ENCODE measurements around the gene SH3BGRL3. TPM values are rescaled to one million over a fixed set of nuclear protein-coding genes. Genes with fewer than 3 reads are reported as not detected.

Gene SH3BGRL3
- total RNA-seq, 1 donor from 2014 or later: 324 TPM

DNA sequence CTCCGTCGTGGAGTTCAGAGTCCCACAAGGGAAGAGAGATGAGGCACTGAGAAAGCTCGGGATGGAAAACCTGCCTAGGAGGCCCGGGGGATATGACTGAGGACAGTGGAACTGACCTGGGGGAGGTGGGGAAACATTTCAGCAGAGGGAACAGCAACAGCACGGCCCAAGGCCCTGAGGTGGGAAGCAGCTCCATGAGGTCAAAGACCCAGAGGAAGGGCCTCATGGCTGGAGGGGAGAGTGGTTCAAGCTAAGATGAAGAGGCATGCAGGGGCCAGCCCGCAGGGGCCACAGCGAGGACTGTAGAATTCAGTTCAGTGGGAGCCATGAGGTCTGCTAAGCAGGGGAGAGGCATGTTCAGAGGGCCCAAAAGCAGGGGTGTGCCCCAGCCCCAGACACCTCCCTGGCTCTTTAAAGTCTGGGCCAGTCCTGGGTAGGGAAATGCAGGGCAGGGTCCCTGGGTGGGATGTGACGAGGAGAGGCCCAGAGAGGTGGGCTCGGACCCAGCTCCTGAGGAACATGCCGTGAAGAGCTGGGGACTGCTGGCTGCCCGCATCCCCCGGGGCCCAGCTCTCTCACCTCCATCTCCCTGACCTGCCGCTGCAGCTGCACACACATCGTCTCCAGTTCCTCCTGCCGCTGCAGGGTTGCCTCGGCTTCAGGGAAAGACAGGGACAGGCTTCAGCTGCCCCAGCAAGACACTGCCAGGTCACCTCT lies 16.6 kb downstream of the SH3BGRL3 start:
- Histone ChIP-seq H3K9me3 (ENCODE audit: insufficient read depth, low read depth, low read length) (no peaks in the 10 kb centered on the region), H3K79me2 (ENCODE audit: insufficient read depth, low read length) (no peaks in the 10 kb centered on the region), H3K4me2 (ENCODE audit: low read length) (no peak overlapping the region), H3K4me1 (ENCODE audit: insufficient read depth, low read length) (peaks cover 7% of the 10 kb centered on the region), H3K36me3 (ENCODE audit: insufficient read depth, low read length) (no peaks in the 10 kb centered on the region), H2AFZ (ENCODE audit: low read depth, low read length) (no peak overlapping the region), H3K27ac (ENCODE audit: low read depth, low read length) (no peak overlapping the region), H3K4me3 (ENCODE audit: insufficient read depth, low read depth, low read length) (no peak overlapping the region), H3K27me3 (ENCODE audit: insufficient read depth, low read length) (no peaks in the 10 kb centered on the region), H4K20me1 (ENCODE audit: insufficient read depth, low read length) (no peaks in the 10 kb centered on the region), H3K9ac (ENCODE audit: low read length) (no peak overlapping the region)
- FAIRE-seq (no peak), DNase-seq (ENCODE audit: low read depth) (no peak)
- Mint-ChIP-seq H3K27me3 (ENCODE audit: low read depth, unreplicated experiment) (no peaks in the 10 kb centered on the region), H3K4me3 (ENCODE audit: unreplicated experiment) (no peak overlapping the region), H3K4me1 (ENCODE audit: low read depth, unreplicated experiment) (peaks cover 6% of the 10 kb centered on the region), H3K27ac (ENCODE audit: unreplicated experiment) (no peak overlapping the region), H3K9me3 (ENCODE audit: unreplicated experiment) (no peaks in the 10 kb centered on the region), H3K36me3 (ENCODE audit: low read depth, unreplicated experiment) (peaks cover 13% of the 10 kb centered on the region)
- TF ChIP-seq, protein P1, sequence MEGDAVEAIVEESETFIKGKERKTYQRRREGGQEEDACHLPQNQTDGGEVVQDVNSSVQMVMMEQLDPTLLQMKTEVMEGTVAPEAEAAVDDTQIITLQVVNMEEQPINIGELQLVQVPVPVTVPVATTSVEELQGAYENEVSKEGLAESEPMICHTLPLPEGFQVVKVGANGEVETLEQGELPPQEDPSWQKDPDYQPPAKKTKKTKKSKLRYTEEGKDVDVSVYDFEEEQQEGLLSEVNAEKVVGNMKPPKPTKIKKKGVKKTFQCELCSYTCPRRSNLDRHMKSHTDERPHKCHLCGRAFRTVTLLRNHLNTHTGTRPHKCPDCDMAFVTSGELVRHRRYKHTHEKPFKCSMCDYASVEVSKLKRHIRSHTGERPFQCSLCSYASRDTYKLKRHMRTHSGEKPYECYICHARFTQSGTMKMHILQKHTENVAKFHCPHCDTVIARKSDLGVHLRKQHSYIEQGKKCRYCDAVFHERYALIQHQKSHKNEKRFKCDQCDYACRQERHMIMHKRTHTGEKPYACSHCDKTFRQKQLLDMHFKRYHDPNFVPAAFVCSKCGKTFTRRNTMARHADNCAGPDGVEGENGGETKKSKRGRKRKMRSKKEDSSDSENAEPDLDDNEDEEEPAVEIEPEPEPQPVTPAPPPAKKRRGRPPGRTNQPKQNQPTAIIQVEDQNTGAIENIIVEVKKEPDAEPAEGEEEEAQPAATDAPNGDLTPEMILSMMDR (IDR thresholded peaks at IDR 0.05; ENCODE audit: insufficient read depth, low read depth, low read length): no peak
- TF ChIP-seq EZH2 (IDR thresholded peaks at IDR 0.05; ENCODE audit: insufficient read depth, low read length): no peak

DNA sequence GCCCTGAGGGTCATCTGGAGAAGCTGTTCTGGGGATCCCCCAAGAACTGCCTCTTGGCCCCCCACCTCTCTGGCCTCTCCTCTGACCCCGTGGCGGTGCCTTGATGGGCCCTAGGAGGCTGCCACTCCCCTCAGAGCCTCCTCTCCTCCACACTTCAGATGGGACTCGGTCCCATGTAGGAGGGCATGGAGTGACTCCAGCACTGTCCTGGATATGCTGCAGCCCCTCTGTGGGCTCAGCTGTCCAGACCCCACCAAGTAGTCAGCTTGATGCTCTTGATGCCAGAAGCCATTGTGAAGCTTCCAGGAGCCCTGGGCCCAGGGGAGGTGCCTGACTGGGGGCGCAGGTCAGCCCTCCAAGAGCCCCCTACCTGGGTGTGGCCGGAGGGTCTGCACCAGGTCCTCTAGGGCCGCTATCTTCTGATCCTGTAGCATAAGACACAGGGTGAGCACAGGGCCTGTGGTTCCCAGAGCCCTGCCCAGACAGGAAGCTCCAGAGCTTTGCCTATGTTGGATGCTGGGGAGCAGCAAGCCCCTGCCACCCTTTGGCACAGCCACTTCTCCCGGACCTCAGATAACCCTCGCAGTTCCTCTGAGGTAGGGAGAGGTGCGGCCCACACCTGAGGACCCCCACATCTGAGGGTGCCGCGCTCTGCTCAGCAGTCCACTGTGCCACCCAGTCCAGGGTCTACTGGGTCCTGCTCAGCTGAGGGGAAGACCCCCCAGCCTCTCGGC lies 17.3 kb downstream of the SH3BGRL3 start:
- no peak overlapping the region for H3K27ac ChIP-seq (ENCODE audit: low read depth, low read length)
- no peak overlapping the region for H3K4me3 Mint-ChIP-seq (ENCODE audit: unreplicated experiment)
- FAIRE-seq: no peak
- no peak overlapping the region for H3K9ac ChIP-seq (ENCODE audit: low read length)
- H3K27me3 ChIP-seq (ENCODE audit: insufficient read depth, low read length): no peaks in the 10 kb centered on the region
- no peak overlapping the region for H2AFZ ChIP-seq (ENCODE audit: low read depth, low read length)
- no peak overlapping the region for H3K4me3 ChIP-seq (ENCODE audit: insufficient read depth, low read depth, low read length)
- no peaks in the 10 kb centered on the region for H4K20me1 ChIP-seq (ENCODE audit: insufficient read depth, low read length)
- H3K27me3 Mint-ChIP-seq (ENCODE audit: low read depth, unreplicated experiment): no peaks in the 10 kb centered on the region
- no peak for DNase-seq (ENCODE audit: low read depth)
- no peaks in the 10 kb centered on the region for H3K9me3 Mint-ChIP-seq (ENCODE audit: unreplicated experiment)
- peaks cover 7% of the 10 kb centered on the region for H3K4me1 ChIP-seq (ENCODE audit: insufficient read depth, low read length)
- H3K36me3 Mint-ChIP-seq (ENCODE audit: low read depth, unreplicated experiment): peaks cover 9% of the 10 kb centered on the region
- no peaks in the 10 kb centered on the region for H3K36me3 ChIP-seq (ENCODE audit: insufficient read depth, low read length)
- no peaks in the 10 kb centered on the region for H3K9me3 ChIP-seq (ENCODE audit: insufficient read depth, low read depth, low read length)
- peaks cover 6% of the 10 kb centered on the region for H3K4me1 Mint-ChIP-seq (ENCODE audit: low read depth, unreplicated experiment)
- TF ChIP-seq EZH2 (IDR thresholded peaks at IDR 0.05; ENCODE audit: insufficient read depth, low read length): no peak
- TF ChIP-seq, protein P1 (IDR thresholded peaks at IDR 0.05; ENCODE audit: insufficient read depth, low read depth, low read length): no peak
- H3K27ac Mint-ChIP-seq (ENCODE audit: unreplicated experiment): no peak overlapping the region
- H3K79me2 ChIP-seq (ENCODE audit: insufficient read depth, low read length): no peaks in the 10 kb centered on the region
- no peak overlapping the region for H3K4me2 ChIP-seq (ENCODE audit: low read length)

DNA sequence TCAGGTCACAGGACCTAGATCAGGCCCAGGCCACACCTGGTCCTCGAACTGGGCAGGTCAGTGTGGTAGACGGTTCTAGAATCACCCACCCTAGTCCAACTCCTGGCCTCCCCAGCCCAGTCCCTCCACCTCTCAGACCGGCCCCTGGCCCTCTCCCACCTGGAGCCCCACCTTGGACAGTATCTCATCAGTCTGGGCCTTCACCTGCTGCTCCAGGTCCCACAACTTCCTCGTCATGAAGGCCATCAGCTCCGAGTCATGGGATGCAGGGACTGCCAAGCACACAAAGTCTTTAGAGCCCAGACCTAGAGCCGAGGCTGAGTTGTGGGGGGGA lies 17.9 kb downstream of the SH3BGRL3 start:
- Mint-ChIP-seq H3K4me1 (ENCODE audit: low read depth, unreplicated experiment) (peaks cover 12% of the 10 kb centered on the region), H3K36me3 (ENCODE audit: low read depth, unreplicated experiment) (peaks cover 9% of the 10 kb centered on the region), H3K27me3 (ENCODE audit: low read depth, unreplicated experiment) (no peaks in the 10 kb centered on the region), H3K27ac (ENCODE audit: unreplicated experiment) (no peak overlapping the region), H3K9me3 (ENCODE audit: unreplicated experiment) (no peaks in the 10 kb centered on the region), H3K4me3 (ENCODE audit: unreplicated experiment) (no peak overlapping the region)
- Histone ChIP-seq H3K27me3 (ENCODE audit: insufficient read depth, low read length) (no peaks in the 10 kb centered on the region), H3K27ac (ENCODE audit: low read depth, low read length) (no peak overlapping the region), H3K4me2 (ENCODE audit: low read length) (peak overlapping the region; percentile 53), H2AFZ (ENCODE audit: low read depth, low read length) (peak overlapping the region; percentile 41), H3K4me3 (ENCODE audit: insufficient read depth, low read depth, low read length) (no peak overlapping the region), H3K4me1 (ENCODE audit: insufficient read depth, low read length) (peaks cover 12% of the 10 kb centered on the region), H3K36me3 (ENCODE audit: insufficient read depth, low read length) (no peaks in the 10 kb centered on the region), H3K9me3 (ENCODE audit: insufficient read depth, low read depth, low read length) (no peaks in the 10 kb centered on the region), H4K20me1 (ENCODE audit: insufficient read depth, low read length) (no peaks in the 10 kb centered on the region), H3K9ac (ENCODE audit: low read length) (no peak overlapping the region), H3K79me2 (ENCODE audit: insufficient read depth, low read length) (no peaks in the 10 kb centered on the region)
- FAIRE-seq: no peak
- TF ChIP-seq, protein P1 (IDR thresholded peaks at IDR 0.05; ENCODE audit: insufficient read depth, low read depth, low read length): no peak
- TF ChIP-seq EZH2 (IDR thresholded peaks at IDR 0.05; ENCODE audit: insufficient read depth, low read length): no peak
- DNase-seq (ENCODE audit: low read depth): no peak

Data from astrocyte (in vitro differentiated cells and primary cell).